Activated T-helper 1 cell treated with Interleukin-2 at 50 U/mL for 16 hours (primary cell): ENCODE measurements around the gene KCTD19.
"Not testable (repeated sequence)": the region's sequence is repeated elsewhere in the genome, so short reads cannot be mapped to it uniquely, and the experiment has no call there.

Experiments
- DNase-seq: peaks from one replicate; pipeline ENCODE4 v3.0.0-alpha.2; 2020; ENCODE audit warnings: low read depth

KCTD19 gene

DNA sequence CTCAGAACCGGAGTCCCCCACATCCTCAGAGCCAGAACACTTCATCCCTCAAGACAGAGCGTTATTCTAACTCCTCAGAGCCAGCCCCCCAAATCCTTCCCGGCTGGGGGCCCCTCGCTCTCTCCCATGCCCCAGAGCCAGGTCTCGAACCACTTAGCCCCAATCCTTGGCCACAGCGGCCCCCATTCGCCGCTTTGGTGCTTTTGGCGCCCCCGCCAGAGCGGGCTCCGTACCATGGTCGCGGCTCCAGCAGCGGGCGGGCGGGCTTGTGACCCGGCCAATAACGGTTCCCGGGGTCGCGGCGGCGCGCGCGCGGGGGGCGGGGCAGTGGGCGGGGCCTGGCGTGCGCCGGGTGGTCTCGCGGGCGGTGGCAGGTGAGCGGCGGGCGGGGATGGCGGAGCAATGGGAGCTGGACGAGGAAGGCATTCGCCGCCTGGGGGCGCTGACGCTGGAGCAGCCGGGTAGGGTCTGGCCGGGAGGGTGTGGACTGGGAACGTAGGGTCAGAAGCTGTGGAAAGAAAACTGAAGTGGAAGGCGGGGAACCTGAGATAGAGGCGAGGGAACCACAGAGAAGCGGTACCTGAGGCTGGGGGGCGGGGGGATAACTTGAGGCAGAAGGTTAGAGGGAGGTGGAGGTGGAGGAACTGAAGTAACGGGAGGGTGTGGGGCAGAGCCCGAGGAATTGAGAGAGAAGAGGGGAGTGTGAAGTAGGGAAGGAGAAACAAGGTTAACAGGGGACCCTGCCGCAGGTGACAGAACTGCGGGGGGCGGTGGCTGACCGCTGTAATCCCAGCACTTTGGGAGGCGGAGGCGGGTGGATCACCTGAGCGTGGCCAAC is at the start of gene KCTD19, which contains the start of gene LRRC36:
TSS of gene KCTD19 (minus strand) at position 270 of the 838 bp plus-strand sequence. CDS start at position 236, 34 bp downstream.
TSS of gene LRRC36 (plus strand) at position 344 of the 838 bp plus-strand sequence. CDS start at position 392, 48 bp downstream.
- peak; percentile 25 for DNase-seq

DNA sequence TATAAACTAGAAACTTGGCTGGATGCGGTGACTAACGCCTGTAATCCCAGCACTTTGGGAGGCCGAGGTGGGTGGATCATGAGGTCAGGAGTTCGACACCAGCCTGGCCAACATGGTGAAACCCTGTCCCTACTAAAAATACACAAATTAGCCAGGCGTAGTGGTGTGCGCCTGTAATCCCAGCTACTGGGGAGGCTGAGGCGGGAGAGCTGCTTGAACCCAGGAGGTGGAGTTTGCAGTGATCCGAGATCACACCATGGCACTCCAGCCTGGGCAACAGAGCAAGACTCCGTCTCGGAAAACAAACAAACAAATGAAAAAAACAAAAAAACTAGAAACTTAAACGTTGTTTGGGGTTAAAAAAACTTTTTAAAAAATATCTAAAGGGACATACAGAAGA is 49.5 kb upstream of the KCTD19 start:
- not testable (repeated sequence) for DNase-seq

GRCh38 chr16:67372664-67373063 is 46.1 kb upstream of the KCTD19 start:
- DNase-seq, result no peak

- no peak for DNase-seq
Measured at GRCh38 chr16:67370661-67371060, 44.1 kb upstream of the KCTD19 start.

- DNase-seq, result no peak
Measured at GRCh38 chr16:67364600-67365235, 38.2 kb upstream of the KCTD19 start.

- no peak for DNase-seq
Measured at GRCh38 chr16:67361038-67361437, 34.5 kb upstream of the KCTD19 start.

DNA sequence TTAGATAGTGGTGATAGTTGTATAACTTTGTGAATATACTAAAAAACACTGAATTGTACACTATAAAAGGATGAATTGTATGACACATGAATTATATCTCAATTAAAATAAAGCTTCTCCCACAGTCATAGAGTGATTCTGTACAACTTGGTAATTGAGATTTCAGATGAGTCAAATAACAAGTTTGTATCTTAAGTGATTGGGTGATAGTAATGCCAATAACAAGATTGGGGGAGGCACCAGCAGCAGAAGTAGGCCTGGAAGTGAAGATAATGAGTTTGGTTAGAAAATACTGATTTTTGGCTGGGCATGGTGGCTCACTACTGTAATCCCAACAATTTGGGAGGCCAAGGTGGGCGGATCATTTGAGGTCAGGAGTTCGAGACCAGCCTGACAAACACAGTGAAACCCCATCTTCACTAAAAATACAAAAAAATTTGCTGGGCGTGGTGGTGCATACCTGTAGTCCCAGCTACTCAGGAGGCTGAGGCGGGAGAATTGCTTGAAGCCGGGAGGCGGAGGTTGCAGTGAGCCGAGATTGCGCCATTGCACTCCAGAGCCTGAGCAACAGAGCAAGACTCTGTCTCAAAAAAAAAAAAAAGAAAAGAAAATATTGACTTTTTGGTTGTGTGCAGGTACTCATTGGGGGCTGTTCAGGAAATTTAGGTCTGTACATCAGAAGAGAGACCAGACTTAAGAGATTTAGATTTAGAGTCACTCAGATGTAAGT is 33.2 kb upstream of the KCTD19 start:
- not testable (repeated sequence) for DNase-seq

GRCh38 chr16:67357561-67357960 is 31.0 kb upstream of the KCTD19 start:
- no peak for DNase-seq

DNA sequence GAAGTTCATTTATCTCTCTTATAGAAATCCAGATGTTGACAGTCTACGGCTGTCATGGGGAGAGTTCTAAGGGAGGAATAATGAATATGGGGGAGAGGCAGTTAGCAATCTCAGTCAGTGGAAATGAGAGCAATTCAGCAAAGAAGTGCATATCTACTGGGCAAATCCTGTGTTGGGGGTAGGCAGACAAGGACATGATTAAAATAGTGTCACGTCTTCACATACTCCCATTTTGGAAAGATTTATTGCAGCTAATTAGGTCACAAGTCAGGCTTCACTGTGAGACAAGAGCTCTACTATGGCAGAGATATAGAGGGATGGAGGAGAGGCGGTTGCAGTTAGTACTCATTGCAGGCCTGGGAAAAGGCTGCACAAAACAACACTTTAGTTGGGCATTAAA is 29.9 kb upstream of the KCTD19 start:
- no peak for DNase-seq

DNA sequence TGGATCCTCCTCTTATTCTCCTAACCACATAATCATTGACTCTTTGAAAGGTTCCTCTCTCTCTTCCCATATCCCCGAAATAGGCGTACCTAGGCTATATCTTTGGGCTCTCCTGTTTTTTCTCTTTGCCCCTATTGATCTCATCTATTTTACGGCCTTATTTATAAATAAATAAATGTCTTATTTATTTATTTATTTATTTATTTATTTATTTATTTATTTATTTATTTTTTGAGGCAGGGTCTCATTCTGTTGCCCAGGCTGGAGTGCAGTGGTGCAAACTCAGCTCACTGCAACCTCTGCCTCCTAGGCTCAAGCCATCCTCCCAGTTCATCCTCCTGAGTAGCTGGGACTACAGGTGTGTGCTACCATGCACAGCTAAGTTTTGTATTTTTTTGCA is 25.9 kb upstream of the KCTD19 start:
- DNase-seq, result not testable (repeated sequence)

GRCh38 chr16:67350324-67350723 is 23.8 kb upstream of the KCTD19 start:
- DNase-seq, result no peak

DNA sequence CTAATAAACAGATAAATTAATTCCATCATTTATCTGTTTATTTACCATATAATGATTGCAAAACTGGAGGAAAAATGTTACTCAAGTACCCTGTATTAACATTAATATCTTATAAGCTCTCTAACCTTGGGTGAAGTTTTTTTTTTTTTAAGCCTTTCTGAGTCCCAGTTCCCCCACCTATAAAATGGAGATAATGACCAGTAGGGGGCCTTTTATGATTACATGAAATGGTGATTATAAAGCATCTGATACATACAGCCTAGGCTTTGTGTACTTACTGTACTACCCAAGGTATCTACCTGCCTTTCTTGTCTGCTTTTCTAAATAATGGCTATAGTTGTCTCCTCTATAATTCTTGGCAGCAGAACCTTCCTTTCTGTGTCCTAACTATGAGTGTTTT is 22.6 kb upstream of the KCTD19 start:
- DNase-seq, result no peak

- DNase-seq, result no peak
Measured at GRCh38 chr16:67346341-67346740, 19.8 kb upstream of the KCTD19 start.

GRCh38 chr16:67345401-67345800 is 18.9 kb upstream of the KCTD19 start:
- DNase-seq, result no peak

DNA sequence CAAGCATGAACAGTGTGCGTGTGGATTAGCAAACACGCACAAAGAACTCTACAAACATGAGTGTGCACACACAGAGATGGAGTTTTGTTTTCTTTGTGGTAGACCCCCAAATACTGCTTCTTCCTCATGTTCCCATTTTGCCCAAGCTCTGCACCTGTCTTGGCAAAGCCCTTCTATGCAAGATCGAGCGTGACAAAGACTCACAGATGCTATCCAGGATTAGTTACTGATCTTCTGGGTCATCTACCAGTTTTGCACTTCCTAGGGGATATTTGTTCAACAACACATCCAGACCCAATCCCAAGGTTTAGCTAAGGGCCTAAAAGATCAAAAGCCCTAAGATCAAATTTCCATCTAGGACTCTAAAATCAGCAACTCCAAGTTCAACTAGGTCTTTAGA is 16.1 kb upstream of the KCTD19 start:
- no peak for DNase-seq

GRCh38 chr16:67341250-67341649 is 14.7 kb upstream of the KCTD19 start:
- DNase-seq, result no peak

GRCh38 chr16:67339453-67339852 is 12.9 kb upstream of the KCTD19 start:
- DNase-seq, result no peak

DNA sequence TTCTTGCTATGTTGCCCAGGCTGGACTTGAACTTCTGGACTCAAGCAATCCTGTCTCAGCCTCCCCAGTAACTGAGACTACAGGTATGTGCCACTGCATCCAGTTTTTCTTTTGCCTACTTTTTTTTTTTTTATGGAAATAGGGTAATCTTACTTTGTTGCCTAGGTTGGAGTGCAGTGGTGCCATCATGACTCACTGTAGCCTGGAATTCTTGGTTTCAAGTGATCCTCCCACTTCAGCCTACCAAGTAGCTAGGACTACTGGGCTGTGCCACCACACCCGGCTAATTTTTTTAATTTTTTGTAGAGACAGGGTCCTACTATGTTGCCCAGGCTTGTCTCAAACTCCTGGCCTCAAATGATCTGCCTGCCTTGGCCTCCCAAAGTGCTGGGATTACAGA is 10.1 kb upstream of the KCTD19 start:
- no peak for DNase-seq

DNA sequence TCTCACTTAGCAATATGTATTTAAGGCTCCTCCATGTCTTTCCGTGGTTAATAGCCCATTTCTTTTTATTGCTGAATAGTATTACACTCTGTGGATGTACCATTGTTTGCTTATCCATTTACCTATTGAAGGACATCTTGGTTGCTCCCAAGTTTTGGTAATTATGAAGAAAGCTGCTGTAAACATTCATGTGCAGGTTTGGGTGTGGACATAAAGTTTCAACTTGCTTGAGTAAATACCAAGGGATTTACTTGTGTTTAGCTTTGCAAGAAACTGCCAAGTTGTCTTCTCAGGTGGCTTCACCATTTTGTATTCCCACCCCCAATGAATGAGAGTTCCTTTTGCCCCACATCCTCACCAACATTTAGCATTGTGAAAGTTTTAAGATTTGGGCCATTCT is 9.6 kb upstream of the KCTD19 start:
- no peak for DNase-seq

- no peak for DNase-seq
Measured at GRCh38 chr16:67333315-67333714, 6.8 kb upstream of the KCTD19 start.

- no peak for DNase-seq
Measured at GRCh38 chr16:67329901-67330300, 3.4 kb upstream of the KCTD19 start.

DNA sequence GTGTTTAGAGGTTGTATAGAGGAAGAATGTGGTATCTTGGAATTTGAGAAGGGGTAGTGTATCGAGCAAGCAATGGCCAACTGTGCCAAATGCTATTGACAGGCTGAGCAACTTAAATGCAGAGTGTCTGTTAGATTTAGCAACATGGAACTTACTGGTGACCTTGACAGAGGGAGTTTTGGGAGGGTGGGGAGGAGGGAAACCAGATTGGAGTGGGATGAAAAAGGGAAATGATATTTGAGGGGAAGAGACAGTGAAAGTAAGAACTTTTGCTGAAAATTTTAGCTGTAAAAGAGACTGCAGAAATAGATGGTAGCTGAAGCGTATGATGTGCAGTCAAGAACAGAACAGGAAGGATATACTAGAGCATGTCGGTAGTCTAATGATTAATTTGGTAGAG is 1.2 kb upstream of the KCTD19 start:
- no peak for DNase-seq

- no peak for DNase-seq
Measured at GRCh38 chr16:67326115-67326471, 448 bp downstream of the KCTD19 start.
